MG63 (cell line): Measurements from ENCODE around the gene HSF4. TPM values are rescaled to one million over a fixed set of nuclear protein-coding genes. Genes with fewer than 3 reads are reported as not detected.

Source experiments
- DNase-seq: peaks from one replicate; pipeline ENCODE4 v3.0.0-alpha.2; 2020
- H3K27me3 ChIP-seq: fragments of 250-450 bp; sonication (Bioruptor Pico); 2 replicates; pipeline ENCODE4 v1.5.1; 2020; ENCODE audit warnings: mild to moderate bottlenecking, moderate library complexity
- H3K36me3 ChIP-seq: fragments of 250-450 bp; sonication (Bioruptor Pico); 2 replicates; pipeline ENCODE4 v1.5.1; 2020; ENCODE audit warnings: mild to moderate bottlenecking, moderate library complexity
- H3K4me3 ChIP-seq: fragments of 250-450 bp; sonication (Bioruptor Pico); 2 replicates; pipeline ENCODE4 v1.5.1; 2020; ENCODE audit warnings: mild to moderate bottlenecking, moderate library complexity
- H3K9me3 ChIP-seq: fragments of 250-450 bp; sonication (Bioruptor Pico); 2 replicates; pipeline ENCODE4 v1.5.1; 2020; ENCODE audit warnings: mild to moderate bottlenecking, moderate library complexity
- total RNA-seq: library from RNA; depleted of rRNA; stranded (reverse); fragments of >200 nt; shearing (Covaris generic); gene quantifications from 2 replicates; pipeline ENCODE4 v1.2.3, GENCODE V29; 2014; ENCODE audit warnings: low replicate concordance

HSF4 gene
- total RNA-seq, 1 experiment from 2014 or later, result not detected

DNA sequence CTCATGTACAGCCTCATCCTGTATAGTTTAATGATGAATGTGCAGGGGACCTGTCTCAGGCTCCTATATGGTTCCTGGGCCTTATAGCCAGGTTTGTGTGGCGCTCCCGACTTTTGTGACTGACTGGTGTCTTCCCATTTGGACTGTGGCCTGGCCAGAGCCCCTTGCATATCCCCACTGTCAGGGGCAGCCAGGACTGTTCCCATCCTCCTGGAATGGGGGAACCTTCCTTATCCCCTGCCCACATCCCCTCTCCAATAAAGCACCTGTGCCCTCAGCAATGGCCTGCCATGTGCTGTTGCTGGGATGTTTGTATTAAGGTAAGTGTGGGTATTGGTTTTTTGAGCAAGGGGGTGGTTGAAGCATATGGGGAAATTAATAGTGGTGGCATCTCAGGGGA is 16.3 kb upstream of the HSF4 start:
- no peaks in the 10 kb centered on the region for H3K9me3 ChIP-seq
- DNase-seq, result no peak
- H3K4me3 ChIP-seq, result no peak overlapping the region
- H3K36me3 ChIP-seq, result peaks cover 4% of the 10 kb centered on the region
- H3K27me3 ChIP-seq, result no peaks in the 10 kb centered on the region

DNA sequence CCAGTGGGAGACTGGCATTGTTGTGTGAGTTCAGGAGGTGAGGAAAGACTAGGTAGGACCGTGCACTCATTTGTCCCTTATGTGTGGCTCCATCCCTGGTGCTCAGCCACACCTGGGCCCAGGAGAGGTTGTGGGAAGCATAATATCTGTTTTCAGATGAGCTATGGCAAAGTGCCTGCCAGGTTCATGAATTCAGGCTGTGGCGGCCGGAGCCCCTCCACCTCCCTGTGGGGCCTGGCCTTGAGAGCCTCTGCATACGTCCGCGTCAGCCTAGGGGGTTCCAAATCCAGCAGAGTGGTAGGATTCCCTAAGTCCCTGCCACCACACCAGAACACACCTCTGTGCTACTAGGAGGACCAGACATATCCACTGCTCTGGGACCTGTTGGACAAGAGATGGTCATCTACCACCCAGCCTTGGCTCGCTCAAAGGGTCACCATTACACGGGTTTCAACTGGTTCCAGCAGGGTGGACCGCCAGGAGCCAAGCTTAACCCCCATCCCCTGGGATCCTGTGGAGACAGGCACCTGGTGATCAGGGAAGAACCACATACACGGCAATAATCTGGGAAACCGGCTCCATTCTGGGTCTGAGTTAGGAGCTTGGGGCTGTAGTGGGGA is 15.8 kb upstream of the HSF4 start:
- no peaks in the 10 kb centered on the region for H3K9me3 ChIP-seq
- no peak overlapping the region for H3K4me3 ChIP-seq
- H3K27me3 ChIP-seq, result no peaks in the 10 kb centered on the region
- DNase-seq, result no peak
- H3K36me3 ChIP-seq, result peaks cover 4% of the 10 kb centered on the region

DNA sequence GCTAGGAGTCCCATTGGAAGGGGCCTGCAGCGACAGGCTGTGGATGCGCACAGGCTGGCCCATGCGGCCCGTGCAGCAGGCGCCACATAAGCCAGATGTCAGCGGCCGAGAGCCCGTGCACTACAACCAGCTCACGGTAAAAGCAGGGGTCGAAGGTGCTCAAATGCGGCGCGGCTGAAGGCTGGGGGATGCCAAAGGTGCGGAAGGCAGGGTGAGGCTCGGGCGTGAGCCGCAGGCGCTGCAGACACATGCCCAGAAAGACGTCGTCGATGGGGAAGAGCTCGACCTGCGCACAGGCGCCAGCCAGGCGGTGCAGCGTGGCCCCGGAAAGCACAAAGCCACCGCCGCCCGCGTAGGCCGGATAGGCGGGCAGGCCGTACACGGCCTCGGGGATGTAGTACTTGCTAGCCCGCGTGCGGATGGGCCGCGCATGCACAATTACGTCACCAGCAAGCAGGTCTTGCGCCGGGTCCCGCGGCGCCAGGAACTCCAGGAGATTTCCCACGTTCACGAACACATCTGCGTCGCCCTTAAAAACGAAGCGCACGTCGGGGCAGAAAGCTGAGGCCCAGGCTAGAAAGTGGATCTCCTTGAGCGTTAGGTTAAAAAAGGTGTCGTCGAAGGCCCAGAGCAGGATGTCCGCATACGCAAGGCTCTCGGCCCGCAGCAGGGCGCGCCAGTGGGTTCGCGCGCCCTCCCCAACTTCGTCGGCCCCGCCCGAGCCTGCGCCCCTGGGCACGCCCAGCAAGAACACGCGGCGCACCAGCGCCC is 15.1 kb upstream of the HSF4 start:
- DNase-seq, result no peak
- Histone ChIP-seq H3K4me3 (no peak overlapping the region), H3K36me3 (peaks cover 4% of the 10 kb centered on the region), H3K27me3 (no peaks in the 10 kb centered on the region), H3K9me3 (no peaks in the 10 kb centered on the region)

DNA sequence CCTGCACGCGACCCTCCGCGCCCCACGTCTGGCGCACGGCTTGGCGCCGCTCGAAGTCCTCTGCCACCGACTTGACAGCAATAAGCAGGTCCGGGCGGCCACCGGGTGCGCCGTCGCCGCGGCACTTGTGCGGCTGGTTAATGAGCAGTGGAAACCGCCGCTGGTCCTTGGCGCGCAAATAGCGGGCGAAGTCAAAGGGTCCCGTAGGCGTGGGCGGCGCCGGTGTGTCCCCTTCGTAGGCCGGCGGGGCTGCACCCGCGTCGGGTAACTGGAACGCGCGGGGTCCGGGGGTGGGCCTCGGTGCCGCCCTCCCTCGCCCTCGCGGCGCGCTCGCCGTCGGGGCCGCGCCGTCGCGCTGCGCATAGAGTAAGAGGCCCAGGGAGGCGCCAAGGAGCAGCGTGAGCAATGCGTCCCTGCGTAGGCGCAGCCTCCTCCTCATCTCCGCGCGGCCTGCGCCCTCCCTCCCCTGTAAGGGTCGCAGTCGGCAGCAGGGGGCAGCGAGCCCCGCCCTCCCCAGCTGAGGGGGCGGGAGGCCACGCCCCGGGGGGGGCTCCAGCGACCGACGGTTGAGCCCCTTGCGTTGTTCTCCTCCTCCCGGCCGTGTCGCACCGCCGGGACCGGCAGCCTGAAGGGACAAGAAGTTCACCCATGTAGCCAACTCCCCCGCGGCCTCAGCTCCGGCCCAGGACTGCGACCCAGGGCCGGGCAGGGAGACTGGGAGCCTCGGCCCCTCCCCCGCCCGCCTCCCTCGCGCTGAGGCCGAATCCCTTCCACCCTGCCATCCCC is 14.3 kb upstream of the HSF4 start:
- Histone ChIP-seq H3K4me3 (peak overlapping the region; percentile 67), H3K27me3 (no peaks in the 10 kb centered on the region), H3K9me3 (no peaks in the 10 kb centered on the region), H3K36me3 (peaks cover 4% of the 10 kb centered on the region)
- peak; percentile 39 for DNase-seq

DNA sequence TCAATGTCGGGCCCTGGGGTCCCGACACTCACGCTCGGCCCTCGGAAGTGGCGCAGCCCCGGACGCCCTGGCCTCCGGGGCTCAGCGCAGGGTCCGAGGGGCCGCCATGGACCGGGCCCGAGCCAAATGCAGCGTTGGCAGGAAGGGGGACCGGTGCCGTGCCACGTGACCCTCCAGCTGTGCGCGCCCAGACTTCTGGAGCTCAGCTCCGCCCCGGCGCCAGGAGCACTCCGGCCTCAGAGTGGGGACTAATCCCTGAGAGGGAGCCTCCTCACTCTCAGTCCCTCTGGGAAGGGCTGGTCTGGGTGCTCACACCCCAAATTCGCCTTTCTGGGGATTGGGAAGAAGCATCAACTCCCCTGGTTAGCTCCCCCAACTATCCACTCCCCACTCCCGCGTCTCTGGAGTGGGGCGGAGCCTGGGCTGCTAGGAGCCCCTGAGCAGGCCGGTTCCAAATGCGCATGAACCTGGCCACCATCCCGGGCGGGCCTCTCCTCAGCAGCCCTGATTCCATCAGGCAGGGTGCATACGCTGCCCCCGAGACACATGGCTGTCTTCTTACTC is 13.6 kb upstream of the HSF4 start, which contains the start of gene B3GNT9:
B3GNT9 (minus strand) TSS at position 166 of the 564 bp plus-strand sequence. CDS start 513 bp downstream, outside the sequence.
- H3K36me3 ChIP-seq, result peaks cover 4% of the 10 kb centered on the region
- no peaks in the 10 kb centered on the region for H3K27me3 ChIP-seq
- peak within 1 kb of the TSS; percentile 67 for H3K4me3 ChIP-seq
- peak; percentile 79 for DNase-seq
- H3K9me3 ChIP-seq, result no peaks in the 10 kb centered on the region

DNA sequence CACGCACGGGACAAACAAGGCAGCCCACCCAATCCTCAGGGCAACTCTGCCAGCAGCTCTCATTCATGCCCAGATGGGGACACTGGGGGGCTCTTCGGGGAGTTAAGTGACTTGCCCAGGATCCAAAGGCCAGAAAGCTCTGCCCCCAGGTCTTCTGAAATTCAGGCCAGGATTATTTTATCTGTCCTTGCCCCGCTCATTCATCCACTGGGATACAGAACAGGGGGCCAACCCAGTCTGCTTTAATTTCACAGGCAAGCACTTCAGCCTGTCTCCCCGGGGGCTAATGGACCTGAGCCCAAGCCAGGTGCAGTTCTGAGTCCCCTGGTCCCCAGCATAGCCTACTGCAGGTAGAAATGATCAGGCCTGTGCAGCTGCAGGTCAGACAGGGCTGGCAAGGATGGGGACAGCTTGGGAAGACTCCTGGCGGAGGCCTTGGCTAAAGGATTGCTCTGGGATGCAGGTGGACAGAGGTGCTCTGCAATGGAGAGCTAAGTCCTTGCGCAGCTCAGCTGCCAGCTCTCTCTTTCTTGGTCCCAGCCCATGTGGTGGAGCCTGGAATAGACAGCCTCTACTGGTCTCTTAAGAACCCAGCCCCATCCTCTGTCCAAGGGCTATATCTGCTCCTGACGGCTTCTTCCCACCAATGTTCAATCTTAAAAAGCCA is 13.0 kb upstream of the HSF4 start:
- Histone ChIP-seq H3K36me3 (peaks cover 4% of the 10 kb centered on the region), H3K4me3 (peak overlapping the region; percentile 67), H3K9me3 (no peaks in the 10 kb centered on the region), H3K27me3 (no peaks in the 10 kb centered on the region)
- DNase-seq, result no peak

DNA sequence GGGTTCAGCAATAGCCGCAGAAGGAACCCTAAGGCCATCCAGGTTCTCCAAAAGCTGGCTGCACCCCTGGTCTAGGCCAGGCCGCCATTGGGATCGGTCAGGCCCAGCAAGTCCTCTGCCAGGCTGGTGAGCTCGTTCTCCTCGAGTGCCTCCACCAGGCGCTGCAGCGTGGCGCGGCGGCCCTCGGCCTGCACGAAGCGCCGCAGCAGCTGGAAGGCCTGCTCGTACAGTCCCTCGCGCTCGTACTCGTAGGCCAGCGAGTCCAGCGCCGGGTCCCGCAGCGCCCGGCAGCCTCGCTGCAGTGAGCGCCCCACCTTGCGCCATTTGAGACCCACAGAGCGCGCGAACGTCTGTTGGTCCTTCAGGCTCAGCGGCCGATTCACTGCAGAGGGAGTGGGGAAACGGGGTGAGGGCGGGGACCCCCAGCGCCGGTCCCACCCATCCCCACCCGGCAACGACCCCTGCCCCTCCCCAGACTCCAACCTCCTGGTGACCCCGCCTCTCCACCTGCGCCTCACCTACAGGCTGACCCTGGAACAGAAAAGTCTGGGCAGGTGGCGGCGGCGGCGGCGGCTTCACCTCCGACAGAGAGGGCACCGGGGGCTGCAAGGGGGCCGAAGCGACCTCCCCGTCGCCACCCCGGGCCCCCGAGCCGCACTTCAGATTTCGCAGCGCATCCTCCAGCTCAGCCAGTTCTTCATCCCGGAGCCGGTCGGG is 9.8 kb upstream of the HSF4 start:
- no peaks in the 10 kb centered on the region for H3K9me3 ChIP-seq
- no peak for DNase-seq
- no peaks in the 10 kb centered on the region for H3K27me3 ChIP-seq
- H3K4me3 ChIP-seq, result no peak overlapping the region
- H3K36me3 ChIP-seq, result no peaks in the 10 kb centered on the region

DNA sequence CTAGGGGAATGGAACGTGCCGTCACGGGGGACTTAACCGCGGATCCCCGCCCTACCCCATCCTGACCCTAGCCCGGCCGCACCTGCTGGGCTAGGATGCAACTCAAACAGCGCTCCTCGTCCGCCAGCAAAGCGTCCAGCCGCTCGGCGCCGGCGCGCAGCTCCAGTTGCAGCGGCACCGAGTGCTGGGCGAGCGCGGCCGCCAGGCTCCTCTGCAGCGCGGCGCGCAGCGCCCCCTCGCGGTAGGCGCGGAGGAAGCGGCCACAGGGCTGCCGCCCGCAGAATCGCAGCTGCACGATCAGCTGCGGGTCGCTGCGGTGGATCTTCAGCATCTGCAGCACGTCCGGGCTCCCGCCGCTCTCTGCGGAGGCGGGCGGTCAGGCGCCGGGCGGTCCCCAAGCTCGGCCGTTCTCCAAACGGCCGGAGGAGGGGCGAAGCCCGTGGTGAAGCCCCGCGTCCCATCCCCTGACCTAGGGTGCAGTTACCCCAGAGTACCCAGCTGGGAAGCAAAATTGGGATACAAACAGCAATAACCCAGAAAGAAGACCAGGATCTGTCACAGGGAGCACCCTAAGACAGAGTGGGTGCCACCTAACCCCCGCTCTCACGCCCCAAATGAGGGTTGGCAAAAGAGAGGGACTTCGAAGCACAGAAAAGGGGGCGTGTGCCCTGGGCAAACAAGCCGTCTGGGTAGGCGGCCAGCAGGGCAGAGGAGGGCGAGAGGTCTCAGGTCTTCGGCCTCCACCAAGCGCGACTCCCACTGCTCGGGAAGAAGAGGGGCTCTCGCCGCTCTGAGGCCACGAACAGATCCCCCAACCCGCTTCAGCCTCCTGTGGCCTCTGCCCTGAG is 9.0 kb upstream of the HSF4 start:
- peak; percentile 61 for DNase-seq
- no peak overlapping the region for H3K4me3 ChIP-seq

DNA sequence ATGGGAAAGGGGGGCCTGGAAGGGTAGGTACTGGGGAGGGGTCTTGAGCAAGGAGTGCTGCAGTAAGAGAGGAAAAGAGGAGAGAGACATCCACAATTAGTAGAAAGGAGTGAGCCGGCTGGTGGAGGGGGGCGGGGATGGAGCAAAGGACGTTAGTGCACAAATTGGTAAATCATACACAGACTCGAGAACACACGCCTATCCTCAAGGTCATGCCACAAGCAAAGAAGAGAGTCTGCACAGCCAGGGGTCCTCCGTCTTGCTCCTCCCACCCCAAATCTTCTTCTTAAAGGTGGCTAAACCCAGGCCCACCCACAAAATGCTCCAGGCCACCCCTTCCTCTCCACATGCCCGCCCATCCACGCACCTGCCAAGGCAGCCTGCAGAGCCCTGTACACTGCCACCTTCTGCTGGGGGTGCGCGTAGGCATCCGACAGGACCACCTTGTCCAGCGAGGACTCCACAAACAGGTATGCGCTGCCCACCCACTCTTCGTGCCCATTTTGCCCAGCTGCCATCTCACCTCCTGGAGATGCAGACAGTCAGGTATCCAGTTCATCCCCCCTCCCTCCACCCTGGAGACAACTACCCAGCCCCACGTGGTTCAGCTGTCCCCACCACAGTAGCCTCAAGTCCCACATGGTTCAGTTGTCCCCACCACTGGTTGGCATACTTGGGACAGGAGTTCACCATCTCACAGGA is 8.3 kb upstream of the HSF4 start:
- Histone ChIP-seq H3K27me3 (no peaks in the 10 kb centered on the region), H3K9me3 (no peaks in the 10 kb centered on the region), H3K4me3 (no peak overlapping the region), H3K36me3 (no peaks in the 10 kb centered on the region)
- no peak for DNase-seq

More for the DNA sequence above, 9.0 kb upstream of the HSF4 start:
- Histone ChIP-seq H3K9me3 (no peaks in the 10 kb centered on the region), H3K27me3 (no peaks in the 10 kb centered on the region), H3K36me3 (no peaks in the 10 kb centered on the region)

DNA sequence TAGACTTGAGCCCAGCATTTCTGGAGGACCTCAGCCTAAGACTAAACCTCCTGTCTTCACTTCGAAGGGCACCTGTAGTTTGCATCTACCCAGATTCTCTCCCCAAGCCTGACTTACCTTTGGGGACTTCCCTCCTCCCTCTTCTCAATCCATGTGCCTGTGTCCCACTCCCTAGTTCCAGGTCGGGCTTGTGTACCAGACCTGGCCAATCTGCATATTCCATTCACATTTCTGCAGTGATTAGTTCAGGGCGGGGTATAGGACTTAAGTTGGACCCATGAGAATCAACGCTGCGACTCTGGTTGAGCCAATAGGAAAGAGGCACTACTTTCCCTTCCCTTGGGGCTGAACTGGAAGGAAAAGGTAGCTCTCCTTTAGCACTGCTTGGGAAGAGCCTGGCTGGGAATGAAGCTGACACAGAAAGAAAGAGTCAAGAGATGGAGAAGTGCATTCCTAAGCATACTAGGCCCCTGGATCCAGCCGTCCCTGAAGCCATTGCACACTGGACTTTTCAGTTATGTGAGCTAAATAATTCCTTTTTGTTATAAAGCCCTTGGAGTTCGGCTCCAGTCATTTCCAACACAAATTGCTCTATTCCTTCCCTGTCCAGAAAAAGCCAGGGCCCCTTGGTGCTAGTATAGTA is 7.3 kb upstream of the HSF4 start:
- no peak for DNase-seq
- no peaks in the 10 kb centered on the region for H3K9me3 ChIP-seq
- no peaks in the 10 kb centered on the region for H3K36me3 ChIP-seq
- H3K4me3 ChIP-seq, result no peak overlapping the region
- H3K27me3 ChIP-seq, result no peaks in the 10 kb centered on the region

DNA sequence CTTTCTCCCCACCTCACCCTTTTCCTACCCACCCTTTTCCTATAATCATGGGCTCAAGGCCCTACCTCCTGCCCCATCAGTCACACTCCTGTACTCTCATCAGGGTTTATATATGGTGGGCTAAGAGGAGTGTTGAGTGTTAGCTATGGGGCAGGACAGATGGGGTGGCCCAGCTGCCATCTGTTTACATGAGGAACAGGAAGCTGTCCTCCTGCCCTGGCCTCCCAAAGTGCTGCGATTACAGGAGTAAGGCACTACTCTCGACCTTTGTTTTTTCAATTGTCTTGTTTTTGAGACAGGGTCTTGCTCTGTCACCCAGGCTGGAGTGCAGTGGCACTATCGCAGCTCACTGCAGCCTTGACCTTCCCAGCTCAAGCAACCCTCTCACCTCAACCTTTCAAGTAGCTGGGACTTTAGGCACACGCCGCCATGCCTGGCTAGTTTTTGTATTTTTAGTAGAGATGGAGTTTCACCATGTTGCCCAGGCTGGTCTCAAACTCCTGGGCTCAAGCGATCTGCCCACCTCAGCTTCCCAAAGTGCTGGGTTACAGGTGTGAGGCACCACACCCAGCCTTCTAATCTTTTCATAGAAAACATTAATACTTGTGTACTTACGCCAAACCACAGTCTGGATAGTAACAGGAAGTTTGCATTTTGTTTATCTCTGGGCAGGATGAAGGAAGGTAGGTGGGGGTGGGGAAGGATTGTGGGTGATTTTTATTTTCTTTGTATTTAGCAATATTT is 6.5 kb upstream of the HSF4 start:
- Histone ChIP-seq H3K27me3 (no peaks in the 10 kb centered on the region), H3K9me3 (no peaks in the 10 kb centered on the region), H3K4me3 (no peak overlapping the region), H3K36me3 (no peaks in the 10 kb centered on the region)
- DNase-seq, result no peak

DNA sequence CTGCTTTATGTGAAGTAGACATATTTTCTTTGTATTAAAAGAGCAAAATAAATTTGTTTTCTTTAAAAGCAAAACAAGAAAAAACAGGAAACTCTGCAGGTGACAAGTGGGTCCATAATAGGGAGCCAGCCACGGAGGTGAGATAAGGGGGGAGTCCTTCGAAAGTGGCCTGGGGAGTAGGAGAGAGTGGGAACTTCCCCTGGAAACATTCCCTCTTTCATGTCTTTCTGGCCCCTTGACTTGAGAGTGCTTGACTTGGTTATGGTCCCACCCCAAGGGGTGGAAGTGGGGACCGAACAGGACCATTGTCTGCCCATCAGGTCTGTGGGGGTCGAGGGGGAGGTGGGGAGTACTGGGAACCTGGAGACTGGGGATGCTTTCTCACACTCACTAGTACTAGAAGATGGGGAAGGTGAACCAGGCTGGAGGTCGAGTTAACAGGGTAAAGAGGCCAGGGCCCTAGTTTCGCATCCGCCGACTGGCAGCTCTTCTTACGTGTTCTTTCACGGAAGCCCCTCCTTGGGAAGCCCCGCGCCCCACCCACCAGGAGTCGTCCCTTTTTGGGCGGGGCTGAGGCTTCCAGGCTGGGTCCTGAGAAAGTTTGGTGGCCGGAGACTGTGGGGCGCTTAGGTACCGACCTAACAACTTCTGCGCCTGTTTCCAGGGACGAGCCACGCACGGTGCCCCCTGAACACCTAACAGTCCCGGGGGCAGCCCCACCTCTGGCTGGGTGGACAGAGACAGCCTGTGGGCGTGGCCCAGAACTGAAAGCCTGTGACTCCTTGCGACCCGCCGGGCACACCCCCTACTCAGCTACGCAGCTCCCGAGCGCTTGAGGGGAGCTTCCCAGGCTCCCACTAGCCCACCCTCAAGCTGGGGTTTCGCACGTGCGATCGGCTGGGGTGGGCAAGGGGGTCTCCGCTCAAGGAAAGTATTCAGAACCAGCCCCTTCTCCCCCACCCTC is 5.6 kb upstream of the HSF4 start:
- Histone ChIP-seq H3K36me3 (no peaks in the 10 kb centered on the region), H3K27me3 (no peaks in the 10 kb centered on the region), H3K4me3 (peak overlapping the region; percentile 79), H3K9me3 (no peaks in the 10 kb centered on the region)
- DNase-seq, result peak; percentile 24

DNA sequence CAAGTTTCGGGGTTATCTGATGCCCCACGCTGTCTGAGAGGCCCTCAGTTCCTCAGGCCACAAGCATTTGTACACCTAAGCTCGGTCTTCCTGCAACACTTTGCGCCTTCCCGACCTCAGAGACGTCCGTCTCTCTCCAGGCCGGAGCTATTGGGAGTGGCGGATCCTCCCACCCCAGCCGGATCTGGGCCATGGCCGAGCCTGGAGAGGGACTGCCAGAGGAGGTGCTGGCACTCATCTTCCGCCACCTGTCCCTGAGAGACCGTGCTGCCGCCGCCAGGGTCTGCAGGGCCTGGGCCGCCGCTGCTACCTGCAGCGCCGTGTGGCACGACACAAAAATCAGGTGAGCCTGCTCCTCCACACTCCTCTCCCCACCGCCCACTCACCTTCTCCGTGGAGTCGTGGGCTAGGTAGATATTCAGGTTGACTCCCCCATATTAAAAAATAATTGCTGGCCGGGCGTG is 2.9 kb upstream of the HSF4 start:
- no peaks in the 10 kb centered on the region for H3K27me3 ChIP-seq
- no peaks in the 10 kb centered on the region for H3K36me3 ChIP-seq
- H3K9me3 ChIP-seq, result no peaks in the 10 kb centered on the region
- H3K4me3 ChIP-seq, result no peak overlapping the region
- DNase-seq, result no peak
